HCEC 1CT (cell line): ENCODE measurements around the gene GPR173.
A peak's percentile ranks its signal among the peaks of the same experiment; 100 is the strongest.

Experiments used
- DNase-seq: peaks from one replicate; pipeline ENCODE4 v3.0.0-alpha.2; 2017

GPR173 gene

DNA sequence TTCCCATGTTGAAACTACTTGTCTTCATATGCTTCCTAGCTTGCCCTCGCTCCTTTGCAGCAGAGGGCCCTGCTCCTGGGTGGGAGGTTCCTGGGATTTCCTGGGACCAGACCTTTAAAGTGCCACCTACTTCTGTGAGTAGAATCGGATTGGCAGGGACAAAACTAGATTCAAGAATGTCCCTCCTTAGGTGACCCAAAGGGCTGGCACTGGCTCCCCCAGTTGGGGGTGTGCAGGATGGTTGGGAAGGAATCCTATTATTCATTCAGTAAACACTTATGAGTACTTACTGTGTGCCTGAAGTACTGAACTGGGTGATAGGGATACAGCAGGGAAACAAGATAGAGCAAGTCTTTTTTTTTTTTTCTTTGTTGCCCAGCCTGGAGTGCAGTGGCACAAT is 42.8 kb downstream of the GPR173 start:
- DNase-seq, result no peak

DNA sequence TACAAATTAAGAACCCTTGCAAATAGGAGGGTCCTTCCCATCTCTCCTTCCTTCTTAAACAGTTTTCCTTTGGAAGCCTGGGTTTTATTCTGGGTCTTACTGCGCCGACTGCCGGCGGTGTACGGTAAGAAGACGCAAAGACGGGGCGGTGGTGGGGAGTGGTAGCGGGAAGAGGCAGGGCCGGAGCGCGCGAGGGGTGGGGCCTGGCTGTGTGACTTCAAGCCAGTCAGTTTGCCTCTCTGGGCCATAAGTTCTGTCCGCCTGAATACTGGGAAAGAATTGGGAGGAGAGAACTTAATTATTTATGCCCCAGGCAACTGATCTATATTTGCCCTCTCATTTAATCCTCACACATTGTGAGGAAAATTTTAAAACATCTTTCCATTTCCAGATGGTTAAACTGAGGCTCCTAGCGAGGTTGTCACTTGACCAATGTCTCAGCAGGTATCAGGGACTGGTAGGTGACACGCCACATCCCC is 44.6 kb downstream of the GPR173 start:
- peak; percentile 82 for DNase-seq

DNA sequence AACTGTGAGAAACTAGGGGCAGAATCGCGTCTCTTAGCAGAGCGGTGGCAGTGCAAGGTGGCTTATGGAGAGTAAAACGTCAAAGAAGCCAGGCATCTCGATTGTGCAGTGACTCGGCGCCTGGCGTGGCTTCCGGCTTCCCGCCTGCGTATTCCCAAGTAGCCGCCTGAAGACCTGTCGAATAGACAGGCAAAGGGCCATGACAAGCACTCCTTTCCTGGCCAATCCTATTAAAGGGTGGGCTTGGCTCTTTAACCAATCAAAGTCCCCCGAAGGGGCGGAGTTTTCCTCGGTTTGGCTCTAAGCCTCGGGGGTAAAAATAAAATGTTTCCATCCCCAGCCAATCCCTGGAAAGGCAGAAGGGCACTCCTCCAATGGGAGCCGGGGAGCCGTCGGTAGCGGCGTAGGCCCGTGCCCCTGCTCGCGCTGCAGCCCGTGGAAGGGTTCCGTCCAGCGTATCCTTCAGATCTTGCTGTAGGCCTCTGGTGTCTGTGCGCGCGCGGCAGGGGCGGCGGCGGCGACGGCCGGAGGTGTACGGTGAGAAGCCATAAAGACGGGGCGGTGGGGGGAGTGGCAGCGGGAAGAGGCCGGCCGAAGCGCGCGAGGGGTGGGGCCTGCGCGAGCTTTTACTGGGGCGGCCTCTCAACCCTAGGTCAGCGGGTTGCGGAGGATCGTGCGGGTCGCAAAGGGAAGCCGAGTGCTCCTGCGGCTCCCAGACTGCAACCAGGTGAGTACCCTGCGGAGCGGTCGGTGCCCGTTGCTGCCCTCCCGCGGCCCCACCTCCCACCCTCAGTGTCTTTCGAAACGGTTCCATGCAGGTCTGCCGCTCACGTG is 45.4 kb downstream of the GPR173 start, which contains the start of gene KANTR:
Gene KANTR, plus strand, starts transcription at position 395 of the 834 bp plus-strand sequence. CDS start 30,131 bp downstream, outside the sequence.
- DNase-seq, result peak; percentile 91

- DNase-seq, result no peak
Measured at GRCh38 chrX:53094582-53094905, 46.0 kb downstream of the GPR173 start.

DNA sequence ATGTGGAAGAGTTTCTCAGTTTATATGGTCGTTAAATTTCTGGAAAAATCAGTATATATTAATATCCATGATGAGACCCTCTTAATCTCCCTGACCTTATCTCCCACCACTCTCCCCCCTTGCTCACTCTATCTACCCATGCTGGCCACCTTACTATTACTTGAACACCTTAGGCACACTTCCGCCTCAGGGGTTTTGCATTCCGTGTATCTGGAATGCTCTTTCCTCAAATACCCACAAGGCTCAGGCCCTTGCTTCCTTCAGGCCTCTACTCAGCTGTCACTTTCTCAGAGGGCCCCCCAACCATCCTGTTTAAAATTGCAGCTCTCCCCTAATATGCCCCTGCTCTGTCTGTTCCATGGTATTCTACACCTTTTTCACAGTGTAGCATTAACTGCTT is 47.2 kb downstream of the GPR173 start:
- no peak for DNase-seq

- DNase-seq, result no peak
Measured at GRCh38 chrX:53114864-53115549, 66.4 kb downstream of the GPR173 start.

DNA sequence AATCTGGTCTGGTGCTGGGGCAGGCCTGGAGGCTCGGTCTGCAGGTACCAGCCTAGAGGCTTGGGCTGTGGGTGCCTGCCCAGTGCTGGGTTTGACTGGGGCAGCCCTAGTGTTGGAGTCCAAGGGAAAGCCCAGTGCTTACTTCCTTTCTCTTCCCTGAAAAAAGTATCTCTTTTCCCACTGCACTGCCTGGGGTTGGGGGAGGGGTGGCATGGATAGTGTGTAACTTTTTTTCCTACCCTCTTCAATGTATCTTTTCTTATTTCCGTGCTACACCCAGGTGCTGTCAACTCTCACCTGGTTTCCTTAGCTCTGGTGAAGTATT is 66.9 kb downstream of the GPR173 start:
- DNase-seq, result no peak

GRCh38 chrX:53116101-53116500 is 67.5 kb downstream of the GPR173 start:
- DNase-seq, result no peak

DNA sequence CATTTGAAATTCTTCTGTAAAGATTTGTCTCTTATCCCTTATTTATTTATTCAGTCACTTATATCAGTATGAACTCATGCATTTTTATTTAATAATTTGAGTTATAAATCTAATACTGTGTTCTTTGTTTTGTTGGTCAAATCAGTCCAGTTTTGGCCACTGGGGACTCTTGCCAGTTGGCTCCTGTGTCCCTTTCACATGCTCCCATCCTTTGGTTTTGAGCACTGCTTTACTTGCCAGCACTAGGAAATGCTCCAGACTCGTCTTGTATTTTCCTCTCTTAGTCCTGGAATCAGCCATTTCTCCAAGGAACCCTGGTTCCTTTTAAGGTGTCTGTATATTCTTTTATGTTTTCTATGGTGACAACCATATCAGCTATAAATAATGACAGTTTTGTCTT is 73.4 kb downstream of the GPR173 start:
- DNase-seq, result no peak

DNA sequence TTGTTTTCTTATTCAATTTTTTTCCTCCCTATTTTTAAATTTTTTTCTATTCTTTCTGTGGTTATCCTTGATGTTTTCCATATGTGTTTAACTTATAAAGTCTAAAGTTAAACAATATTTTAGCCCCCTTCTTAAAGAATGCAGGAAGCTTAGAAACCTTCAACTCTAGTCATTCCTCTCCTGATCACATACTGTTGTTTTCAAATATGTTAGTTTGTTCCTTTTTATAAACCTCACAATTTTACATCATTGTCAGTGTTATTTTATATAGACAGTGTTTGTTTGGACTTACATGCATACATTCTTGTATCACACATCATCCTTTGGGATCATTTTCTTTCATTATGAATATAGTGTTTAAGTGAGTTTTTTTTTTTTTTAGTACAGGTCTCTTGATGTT is 76.9 kb downstream of the GPR173 start:
- peak; percentile 10 for DNase-seq

DNA sequence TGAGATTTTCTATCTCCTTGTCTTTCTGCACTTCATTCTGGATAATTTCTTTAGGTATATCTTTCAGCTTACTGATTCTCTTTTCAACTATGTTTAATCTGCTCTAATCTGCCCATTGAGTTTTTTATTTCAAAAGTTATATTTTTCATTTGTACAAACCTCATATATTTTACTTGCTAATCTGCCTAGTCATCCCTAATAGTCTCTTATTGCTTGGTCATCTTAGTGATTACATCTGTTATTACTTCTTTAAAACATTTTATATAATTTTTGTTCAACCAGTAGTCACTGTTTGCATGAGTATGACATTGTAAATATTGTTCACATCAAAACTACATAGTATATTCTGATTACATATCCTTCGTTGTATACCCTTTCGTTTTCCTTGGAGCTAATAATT is 77.8 kb downstream of the GPR173 start:
- DNase-seq, result no peak

DNA sequence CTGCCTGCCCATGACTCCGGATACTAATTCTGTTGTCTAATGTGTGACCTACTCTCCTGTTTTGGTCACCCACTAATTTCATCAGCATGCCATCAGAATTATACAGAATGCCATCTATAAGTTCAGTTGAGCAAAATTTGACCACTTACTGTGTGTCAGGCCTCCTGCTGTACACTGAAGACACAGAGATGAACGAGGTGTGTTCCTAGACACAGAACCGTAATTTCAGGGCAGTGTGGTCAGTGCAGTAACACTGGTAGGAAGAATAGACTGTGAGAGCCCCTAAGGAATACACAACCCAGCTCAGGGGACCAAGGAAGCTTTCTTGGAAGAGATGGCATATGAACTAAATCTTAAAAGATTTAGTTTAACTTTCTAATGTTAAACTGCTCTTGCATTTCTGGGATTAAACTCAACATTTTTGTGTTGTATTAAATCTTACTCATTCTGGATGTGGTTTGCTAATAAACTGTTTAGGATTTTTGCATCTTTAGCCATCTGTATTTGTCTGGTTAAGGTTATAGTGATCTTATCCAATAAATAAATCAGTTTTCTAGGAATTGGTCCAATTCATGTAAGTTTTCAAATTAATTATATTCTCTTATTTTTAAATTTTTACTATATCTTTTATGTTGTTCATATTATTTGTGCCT is 79.6 kb downstream of the GPR173 start:
- DNase-seq, result peak; percentile 52
